GM20431 (cell line): ENCODE data around the gene RASGRP2.

ENCODE experiments used
- in situ Hi-C: fragments of 300-500 bp; cut with MseI, MboI; formaldehyde crosslinking; loops from one replicate; pipeline ENCODE4 v1.15.0; 2020; ENCODE audit warnings: low sequenced_read_pairs; ENCODE audit not compliant: unreplicated experiment

Gene RASGRP2

GRCh38 chr11:64772303-64773018, 28.5 kb upstream of the RASGRP2 start:
- in situ Hi-C loops: no loop called here

- in situ Hi-C loops: no loop called here
These were observed 27.9 kb upstream of the RASGRP2 start for GRCh38 chr11:64771861-64772260.

- in situ Hi-C loops: no loop called here
These were observed 26.2 kb upstream of the RASGRP2 start for GRCh38 chr11:64770120-64770519.

GRCh38 chr11:64769283-64769682, 25.3 kb upstream of the RASGRP2 start:
- in situ Hi-C loops: no loop called here

GRCh38 chr11:64768300-64768694, 24.4 kb upstream of the RASGRP2 start:
- in situ Hi-C loops: no loop called here

GRCh38 chr11:64767344-64768299, 23.7 kb upstream of the RASGRP2 start:
- in situ Hi-C loops: no loop called here

- in situ Hi-C loops: no loop called here
These were observed 22.9 kb upstream of the RASGRP2 start for GRCh38 chr11:64766881-64767280.

- in situ Hi-C loops: no loop called here
These were observed 22.1 kb upstream of the RASGRP2 start for GRCh38 chr11:64765851-64766665.

GRCh38 chr11:64765291-64765850, 21.4 kb upstream of the RASGRP2 start:
- in situ Hi-C loops: no loop called here

- in situ Hi-C loops: no loop called here
These were observed 20.8 kb upstream of the RASGRP2 start for GRCh38 chr11:64764753-64765152.

- in situ Hi-C loops: no loop called here
These were observed 20.2 kb upstream of the RASGRP2 start for GRCh38 chr11:64764040-64764611.

- in situ Hi-C loops: no loop called here
These were observed 19.6 kb upstream of the RASGRP2 start for GRCh38 chr11:64763526-64764039.

- in situ Hi-C loops: no loop called here
These were observed 19.0 kb upstream of the RASGRP2 start for GRCh38 chr11:64762674-64763525.

GRCh38 chr11:64762277-64762673, 18.3 kb upstream of the RASGRP2 start:
- in situ Hi-C loops: no loop called here

- in situ Hi-C loops: no loop called here
These were observed 16.9 kb upstream of the RASGRP2 start for GRCh38 chr11:64760759-64761420.

GRCh38 chr11:64759722-64760719, 16.1 kb upstream of the RASGRP2 start, which contains the start of gene PYGM:
Gene PYGM, minus strand, starts transcription at chr11:64759974. Its CDS starts 76 bp downstream, at chr11:64759898.
- in situ Hi-C loops: no loop called here
